HCT116 (cell line): ENCODE results near the gene LRG1. TPM values are rescaled to one million over a fixed set of nuclear protein-coding genes. Genes with fewer than 3 reads are reported as not detected.
A peak's percentile ranks its signal among the peaks of the same experiment; 100 is the strongest.

Source experiments
- ATAC-seq: fragments of 200-7000 bp; cut with Tn5 transposase; 2 replicates; pipeline ENCODE4 v1.9.1; 2020; ENCODE audit warnings: mild to moderate bottlenecking, moderate library complexity
- BruUV-seq: library from RNA; stranded (reverse); fragments of 400-500 nt; replicated peaks from 2 replicates; lab custom pipeline; 2021; lab: Mats Ljungman, UMichigan
- CTCF ChIA-PET: fragments of 300-600 bp; sonication (Branson Sonifier 250); formaldehyde crosslinking; loops from one replicate; lab custom pipeline; 2021; ENCODE audit warnings: antibody characterized with exemption; lab: Charles Lee
- POLR2A ChIA-PET: fragments of 300-600, 350-600 bp; sonication (Branson Sonifier 250); formaldehyde crosslinking; loops from one replicate; lab custom pipeline; 2021; ENCODE audit warnings: antibody characterized with exemption; lab: Charles Lee
- RAD21 ChIA-PET, 2 experiments: fragments of 300-600 bp; sonication (Branson Sonifier 250); formaldehyde crosslinking; loops; one replicate each; lab custom pipeline; 2023; ENCODE audit warnings: low total read pairs in 2 of 2; ENCODE audit not compliant: uncharacterized antibody in 2 of 2, unreplicated experiment in 2 of 2, low non-redundant PET in 1 of 2; lab: Charles Lee
- DNase-seq: peaks from one replicate; pipeline ENCODE4 v3.0.0-alpha.2; 2010; ENCODE audit warnings: low read depth, low spot score
- H2AFZ ChIP-seq: fragments of 200-600 bp; shearing (Covaris generic), sonication (generic); 2 replicates; pipeline ENCODE4 v1.6.1; 2017; ENCODE audit warnings: low read depth, mixed run types, mixed read lengths, antibody characterized with exemption, low read length; ENCODE audit not compliant: poor library complexity, severe bottlenecking
- H3K27ac ChIP-seq: 2 replicates; pipeline ENCODE4 v1.5.1; 2012; ENCODE audit warnings: low read depth, low read length
- H3K27me3 ChIP-seq: fragments of 200-600 bp; sonication (generic); 2 replicates; pipeline ENCODE4 v1.6.1; 2016; ENCODE audit warnings: mixed run types, low read length, mixed read lengths; ENCODE audit not compliant: insufficient read depth
- H3K36me3 ChIP-seq, 2 experiments: fragments of 200-500 bp in 1 of 2; fragments of 200-600 bp in 1 of 2; sonication (Bioruptor generic) in 1 of 2; sonication (generic) in 1 of 2; 2 replicates each; pipeline versions ENCODE4 v1.5.1 to v1.6.1; 2014 to 2016; ENCODE audit warnings: low read length in 2 of 2, inconsistent platforms in 1 of 2, mixed read lengths in 1 of 2, mixed run types in 1 of 2; ENCODE audit not compliant: insufficient read depth in 2 of 2, control insufficient read depth in 1 of 2
- H3K4me1 ChIP-seq, 2 experiments: fragments of 200-600 bp in 1 of 2; sonication (generic) in 1 of 2; 2 replicates each; pipeline versions ENCODE4 v1.5.1 to v1.6.1; 2012 to 2017; ENCODE audit warnings: low read length in 2 of 2, inconsistent platforms in 1 of 2, mild to moderate bottlenecking in 1 of 2, mixed read lengths in 1 of 2, mixed run types in 1 of 2, moderate library complexity in 1 of 2; ENCODE audit not compliant: insufficient read depth in 2 of 2, control insufficient read depth in 1 of 2
- H3K4me2 ChIP-seq: fragments of 200-600 bp; sonication (generic); 2 replicates; pipeline ENCODE4 v1.6.1; 2017; ENCODE audit warnings: mixed run types, low read length, mixed read lengths
- H3K4me3 ChIP-seq, 2 experiments: fragments of 200-600 bp in 1 of 2; sonication (generic) in 1 of 2; replicated peaks in 1 of 2; 2 replicates each; pipeline ENCODE4 v1.5.1; 2011 to 2016; ENCODE audit warnings: low read length in 2 of 2, control low read depth in 1 of 2, low read depth in 1 of 2, mild to moderate bottlenecking in 1 of 2, mixed read lengths in 1 of 2, mixed run types in 1 of 2
- H3K79me2 ChIP-seq: fragments of 200-600 bp; sonication (generic); 2 replicates; pipeline ENCODE4 v1.6.1; 2017; ENCODE audit warnings: mild to moderate bottlenecking, mixed run types, low read length, moderate library complexity, mixed read lengths; ENCODE audit not compliant: insufficient read depth
- H3K9ac ChIP-seq: fragments of 200-600 bp; sonication (generic); 2 replicates; pipeline ENCODE4 v1.6.1; 2016; ENCODE audit warnings: low read length, mixed read lengths
- H3K9me2 ChIP-seq: fragments of 200-600 bp; sonication (generic), shearing (Covaris generic); 2 replicates; pipeline ENCODE4 v1.6.1; 2017; ENCODE audit warnings: mixed run types, mild to moderate bottlenecking, moderate library complexity; ENCODE audit not compliant: insufficient read depth
- H3K9me3 ChIP-seq, 2 experiments: fragments of 200-500 bp in 1 of 2; fragments of 200-600 bp in 1 of 2; sonication (Bioruptor generic) in 1 of 2; sonication (generic) in 1 of 2; 2 replicates each; pipeline ENCODE4 v1.6.1; 2014 to 2017; ENCODE audit warnings: low read length in 2 of 2, mixed read lengths in 2 of 2, inconsistent platforms in 1 of 2, low read depth in 1 of 2, mild to moderate bottlenecking in 1 of 2, mixed run types in 1 of 2, moderate library complexity in 1 of 2; ENCODE audit not compliant: control insufficient read depth in 1 of 2, insufficient read depth in 1 of 2
- H4K20me1 ChIP-seq: fragments of 200-600 bp; sonication (generic), shearing (Covaris generic); 2 replicates; pipeline ENCODE4 v1.6.1; 2017; ENCODE audit warnings: mixed run types, mild to moderate bottlenecking, moderate library complexity; ENCODE audit not compliant: insufficient read depth
- ATF3 ChIP-seq: IDR thresholded peaks from 2 replicates; pipeline ENCODE4 v1.6.1; 2012
- CEBPB ChIP-seq: IDR thresholded peaks from 2 replicates; pipeline ENCODE4 v1.6.1; 2012; ENCODE audit warnings: low read depth
- CTCF ChIP-seq, 3 experiments: fragments of 200-600 bp in 1 of 3; sonication (generic) in 1 of 3; IDR thresholded peaks in 2 of 3; conservative IDR thresholded peaks in 1 of 3; 2 replicates each; pipeline ENCODE4 v1.5.1; 2012 to 2017; ENCODE audit warnings: low read depth in 2 of 3, low read length in 2 of 3, antibody characterized with exemption in 1 of 3, borderline replicate concordance in 1 of 3, control low read depth in 1 of 3, mild to moderate bottlenecking in 1 of 3, mixed read lengths in 1 of 3, mixed run types in 1 of 3, moderate library complexity in 1 of 3; ENCODE audit not compliant: insufficient read depth in 1 of 3
- EGR1 ChIP-seq: IDR thresholded peaks from 2 replicates; pipeline ENCODE4 v1.6.1; 2012; ENCODE audit warnings: low read depth
- EZH2phosphoT487 ChIP-seq: fragments of 200-600 bp; IDR thresholded peaks from 2 replicates; pipeline ENCODE4 v1.6.1; 2018; ENCODE audit warnings: antibody characterized with exemption, borderline replicate concordance
- POLR2AphosphoS5 ChIP-seq: IDR thresholded peaks from 2 replicates; pipeline ENCODE4 v1.6.1; 2011; ENCODE audit warnings: mild to moderate bottlenecking, low read depth, low read length, moderate library complexity
- SP1 ChIP-seq: IDR thresholded peaks from 2 replicates; pipeline ENCODE4 v1.6.1; 2012; ENCODE audit warnings: low read depth
- ZNF274 ChIP-seq: fragments of 200-500 bp; sonication (Bioruptor generic); IDR thresholded peaks from 2 replicates; pipeline ENCODE4 v1.6.1; 2014; ENCODE audit warnings: mild to moderate bottlenecking, low read depth, low read length, inconsistent platforms
- intact Hi-C: fragments of 100-400 bp; cut with micrococcal nuclease; formaldehyde crosslinking; loops from 2 replicates; pipeline ENCODE4 v1.10.0; 2022
- total RNA-seq: library from RNA; stranded (reverse); gene quantifications from one replicate; pipeline ENCODE4 v1.2.1, GENCODE V29; 2021; ENCODE audit not compliant: unreplicated experiment
- TF ChIP-seq, protein P1 (sequence below): IDR thresholded peaks from 2 replicates; pipeline ENCODE4 v1.6.1; 2011; ENCODE audit warnings: mild to moderate bottlenecking, low read length, moderate library complexity; ENCODE audit not compliant: insufficient replicate concordance; ENCODE audit errors: extremely low read depth

LRG1 gene
- total RNA-seq, 1 experiment from 2014 or later: 1.3 TPM

GRCh38 chr19:4555657-4556561, 16.1 kb upstream of the LRG1 start:
- H3K9me2 ChIP-seq: no peaks in the 10 kb centered on the region
- peaks cover 3% of the 10 kb centered on the region; the same call in 1 of the 2 replicates for H3K79me2 ChIP-seq
- no peaks in the 10 kb centered on the region for H3K9me3 ChIP-seq
- no peaks in the 10 kb centered on the region for H4K20me1 ChIP-seq
- peaks cover 8 to 26% of the 10 kb centered on the region in 2 experiments for H3K4me1 ChIP-seq
- peak overlapping the region; percentile 33; the same call in 1 of the 2 replicates for H3K27ac ChIP-seq
- ChIA-PET POLR2A (interaction anchor here (0.8 kb wide), 1 partner anchor 21 kb away, joined by 3 read pairs; the partner anchor contains the start of gene PLIN5), RAD21 (interaction anchor here in 1 of 2 experiments (0.6 kb wide), 1 partner anchor 125 kb away, joined by 5 read pairs; no protein-coding TSS in a partner anchor), CTCF (interaction anchor here (1.2 to 1.8 kb wide), 2 partner anchors 11 to 80 kb away, joined by 5 read pairs; no protein-coding TSS in a partner anchor)
- no peaks in the 10 kb centered on the region for H3K27me3 ChIP-seq
- TF ChIP-seq EGR1 (0 out of 2 replicates have a peak, but pooled peaks have one; percentile 58), ATF3 (no peak)
- no peak overlapping the region for H2AFZ ChIP-seq
- ATAC-seq: peak; percentile 78
- no peak overlapping the region for H3K4me3 ChIP-seq
- peak; percentile 43 for DNase-seq
- intact Hi-C loops: no loop called here
- no TSS peak for BruUV-seq
- H3K9ac ChIP-seq: no peak overlapping the region
- H3K4me2 ChIP-seq: peak overlapping the region; percentile 47; the same call in 1 of the 2 replicates
- H3K36me3 ChIP-seq: peaks cover 16 to 33% of the 10 kb centered on the region in 2 experiments

GRCh38 chr19:4554717-4555116, 14.9 kb upstream of the LRG1 start:
- ChIA-PET CTCF (no interaction called here), RAD21 (no interaction called here), POLR2A (no interaction called here)
- Histone ChIP-seq H3K27ac (no peak overlapping the region), H3K79me2 (peaks cover 3% of the 10 kb centered on the region; the same call in 1 of the 2 replicates), H4K20me1 (no peaks in the 10 kb centered on the region), H3K4me3 (no peak overlapping the region), H3K4me1 (peaks cover 8 to 26% of the 10 kb centered on the region in 2 experiments), H3K9me3 (no peaks in the 10 kb centered on the region), H3K27me3 (no peaks in the 10 kb centered on the region), H3K36me3 (peaks cover 19 to 44% of the 10 kb centered on the region in 2 experiments), H3K9me2 (no peaks in the 10 kb centered on the region), H3K4me2 (no peak overlapping the region), H2AFZ (no peak overlapping the region), H3K9ac (no peak overlapping the region)
- DNase-seq: no peak
- intact Hi-C loops: no loop called here
- BruUV-seq: no TSS peak
- no peak for ATAC-seq
- TF ChIP-seq, protein P1, sequence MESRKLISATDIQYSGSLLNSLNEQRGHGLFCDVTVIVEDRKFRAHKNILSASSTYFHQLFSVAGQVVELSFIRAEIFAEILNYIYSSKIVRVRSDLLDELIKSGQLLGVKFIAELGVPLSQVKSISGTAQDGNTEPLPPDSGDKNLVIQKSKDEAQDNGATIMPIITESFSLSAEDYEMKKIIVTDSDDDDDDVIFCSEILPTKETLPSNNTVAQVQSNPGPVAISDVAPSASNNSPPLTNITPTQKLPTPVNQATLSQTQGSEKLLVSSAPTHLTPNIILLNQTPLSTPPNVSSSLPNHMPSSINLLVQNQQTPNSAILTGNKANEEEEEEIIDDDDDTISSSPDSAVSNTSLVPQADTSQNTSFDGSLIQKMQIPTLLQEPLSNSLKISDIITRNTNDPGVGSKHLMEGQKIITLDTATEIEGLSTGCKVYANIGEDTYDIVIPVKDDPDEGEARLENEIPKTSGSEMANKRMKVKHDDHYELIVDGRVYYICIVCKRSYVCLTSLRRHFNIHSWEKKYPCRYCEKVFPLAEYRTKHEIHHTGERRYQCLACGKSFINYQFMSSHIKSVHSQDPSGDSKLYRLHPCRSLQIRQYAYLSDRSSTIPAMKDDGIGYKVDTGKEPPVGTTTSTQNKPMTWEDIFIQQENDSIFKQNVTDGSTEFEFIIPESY: no peak
- TF ChIP-seq EZH2phosphoT487 (no peak), CTCF (IDR thresholded peaks at IDR 0.05 in 2 of 3, conservative IDR thresholded peaks at IDR 0.05 in 1 of 3; ENCODE audit: borderline replicate concordance in 1 of 3, insufficient read depth in 1 of 3, low read depth in 2 of 3, low read length in 2 of 3) (no peak), CEBPB (no peak), SP1 (no peak), POLR2AphosphoS5 (no peak), ZNF274 (no peak)
